ENCODE measurements around the gene CNTN5. TPM values are rescaled to one million over a fixed set of nuclear protein-coding genes. Genes with fewer than 3 reads are reported as not detected.

The CNTN5 gene
- total RNA-seq, 1 experiment from 2014 or later = not detected

- DNase-seq (ENCODE audit: low spot score) = no peak
These were observed 363.0 kb downstream of the CNTN5 start for GRCh38 chr11:99383648-99384245.

- no peak for DNase-seq (ENCODE audit: low spot score)
These were observed 370.5 kb downstream of the CNTN5 start for GRCh38 chr11:99391245-99391644.

DNA sequence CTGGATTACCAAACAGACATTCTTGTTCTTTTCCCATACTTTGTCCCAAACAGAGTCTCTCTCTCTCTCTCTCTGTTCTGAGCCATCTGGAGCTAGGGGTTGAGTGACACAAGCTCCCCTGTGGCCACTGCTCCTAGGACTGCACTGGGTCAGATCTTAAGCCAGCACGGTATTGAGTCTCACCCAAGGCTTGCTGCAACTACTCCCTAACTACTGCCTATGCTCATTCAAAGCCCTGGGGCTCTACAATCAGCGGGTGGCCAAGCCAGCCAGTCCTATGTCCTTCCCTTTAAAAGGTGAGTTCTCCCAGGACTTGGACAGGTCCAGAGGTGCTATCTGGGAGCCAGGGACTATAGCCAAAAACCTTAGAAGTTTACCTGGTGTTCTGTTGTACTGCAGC is 385.6 kb downstream of the CNTN5 start:
- no peak for DNase-seq (ENCODE audit: low spot score)

- DNase-seq (ENCODE audit: low spot score) = no peak
These were observed 389.9 kb downstream of the CNTN5 start for GRCh38 chr11:99410636-99411035.

GRCh38 chr11:99418927-99419720 is 398.4 kb downstream of the CNTN5 start:
- DNase-seq (ENCODE audit: low spot score) = no peak

DNA sequence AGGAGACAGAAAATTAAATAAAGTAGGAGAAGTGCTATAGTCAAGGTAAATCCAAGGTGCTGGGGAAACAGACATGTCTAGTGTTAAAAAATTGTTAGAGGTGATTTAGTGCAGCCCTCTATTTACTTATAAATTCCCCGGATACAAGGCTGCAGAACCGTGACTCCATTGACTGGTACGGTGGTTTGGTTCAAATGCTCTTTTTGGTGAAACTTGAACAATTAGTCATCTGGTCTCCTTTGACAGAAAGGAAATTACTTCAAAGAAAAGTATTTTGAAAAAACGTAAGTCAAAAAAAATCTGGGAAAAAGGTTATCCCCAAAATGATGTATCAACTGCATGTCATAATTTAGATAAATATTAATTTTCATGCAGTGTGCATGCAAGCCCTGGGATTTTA is 399.2 kb downstream of the CNTN5 start:
- DNase-seq (ENCODE audit: low spot score) = no peak

GRCh38 chr11:99422581-99423427 is 402.1 kb downstream of the CNTN5 start:
- no peak for DNase-seq (ENCODE audit: low spot score)

GRCh38 chr11:99423428-99423983 is 402.8 kb downstream of the CNTN5 start:
- DNase-seq (ENCODE audit: low spot score) = no peak

DNA sequence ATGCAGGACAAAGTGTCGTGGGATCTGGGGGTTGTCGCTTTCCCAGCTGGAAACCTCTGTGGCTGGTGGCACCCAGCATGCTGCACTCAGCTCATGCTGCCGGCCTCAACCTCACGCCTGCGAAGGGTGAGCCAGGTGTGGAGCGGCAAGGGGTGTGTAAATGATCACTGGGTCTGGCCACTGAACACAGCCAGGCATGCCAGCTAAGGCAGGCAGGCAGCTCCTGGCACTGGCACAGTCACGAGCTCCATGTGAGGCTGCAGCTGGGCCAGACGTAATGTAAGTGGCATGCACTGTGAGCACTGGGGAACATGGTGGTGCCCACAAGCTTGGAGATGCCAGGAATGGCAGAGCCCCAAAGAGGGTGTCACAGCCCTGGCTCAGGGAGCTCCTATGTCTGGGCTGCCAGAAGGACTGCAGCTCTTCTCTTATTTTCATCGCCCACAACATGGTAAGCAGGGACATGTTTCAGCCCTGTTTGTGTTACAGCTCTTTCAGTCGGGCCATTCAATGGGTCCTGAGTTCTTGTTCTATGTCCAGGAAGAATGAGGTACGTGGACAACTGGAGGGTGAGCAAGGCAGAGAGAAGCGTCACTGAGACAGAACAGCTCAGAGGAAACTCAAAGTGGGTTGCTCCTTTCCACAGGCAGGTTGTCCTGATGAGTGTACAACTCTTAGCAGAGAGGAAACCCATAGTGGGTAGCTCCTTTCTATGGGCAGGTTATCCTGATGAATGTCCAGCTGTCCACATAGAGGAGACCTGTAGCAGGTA is 403.8 kb downstream of the CNTN5 start:
- DNase-seq (ENCODE audit: low spot score) = no peak

DNA sequence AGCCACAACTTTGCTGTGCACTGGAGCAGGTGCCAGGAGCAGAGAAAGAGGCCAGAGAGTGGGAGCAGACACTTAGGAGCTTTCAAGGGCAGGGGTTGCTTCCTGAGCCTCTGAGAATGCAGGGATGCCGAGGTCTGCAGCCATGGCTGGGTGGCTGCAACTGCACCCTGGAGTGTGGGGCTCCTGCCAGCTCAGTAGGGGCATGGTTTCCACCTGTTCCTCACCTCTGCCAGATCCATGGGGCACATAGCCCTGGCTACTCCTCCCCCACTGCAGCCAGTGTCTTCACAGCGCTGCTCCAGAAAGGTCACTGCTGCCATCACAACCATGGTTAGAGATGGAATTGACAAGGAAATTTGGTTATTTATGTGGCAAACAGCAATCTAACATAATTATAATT is 404.8 kb downstream of the CNTN5 start:
- DNase-seq (ENCODE audit: low spot score) = no peak

DNA sequence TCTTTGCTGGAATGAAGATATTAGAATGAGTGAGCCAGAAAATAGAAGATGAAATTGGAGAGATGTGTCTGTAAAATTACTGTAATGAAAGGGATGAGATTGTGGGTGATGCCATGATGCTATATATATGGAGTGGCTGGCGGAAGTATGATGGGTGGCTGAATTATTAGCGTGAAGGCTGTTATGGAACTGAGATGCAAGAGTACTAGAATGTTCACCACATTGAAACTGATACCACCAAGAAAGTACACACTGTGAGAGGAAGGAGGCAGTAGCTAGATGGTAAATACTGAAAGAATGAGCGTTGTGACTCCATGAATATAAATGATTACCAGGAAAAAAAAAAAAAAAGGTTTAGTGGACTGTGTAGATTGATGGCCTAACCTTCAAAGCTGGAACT is 411.9 kb downstream of the CNTN5 start:
- no peak for DNase-seq (ENCODE audit: low spot score)

- no peak for DNase-seq (ENCODE audit: low spot score)
These were observed 422.5 kb downstream of the CNTN5 start for GRCh38 chr11:99443276-99443675.

- DNase-seq (ENCODE audit: low spot score) = no peak
These were observed 425.7 kb downstream of the CNTN5 start for GRCh38 chr11:99446400-99446799.

GRCh38 chr11:99449345-99449744 is 428.6 kb downstream of the CNTN5 start:
- no peak for DNase-seq (ENCODE audit: low spot score)

- DNase-seq (ENCODE audit: low spot score) = no peak
These were observed 431.3 kb downstream of the CNTN5 start for GRCh38 chr11:99452075-99452474.

- no peak for DNase-seq (ENCODE audit: low spot score)
These were observed 441.2 kb downstream of the CNTN5 start for GRCh38 chr11:99461913-99462312.

DNA sequence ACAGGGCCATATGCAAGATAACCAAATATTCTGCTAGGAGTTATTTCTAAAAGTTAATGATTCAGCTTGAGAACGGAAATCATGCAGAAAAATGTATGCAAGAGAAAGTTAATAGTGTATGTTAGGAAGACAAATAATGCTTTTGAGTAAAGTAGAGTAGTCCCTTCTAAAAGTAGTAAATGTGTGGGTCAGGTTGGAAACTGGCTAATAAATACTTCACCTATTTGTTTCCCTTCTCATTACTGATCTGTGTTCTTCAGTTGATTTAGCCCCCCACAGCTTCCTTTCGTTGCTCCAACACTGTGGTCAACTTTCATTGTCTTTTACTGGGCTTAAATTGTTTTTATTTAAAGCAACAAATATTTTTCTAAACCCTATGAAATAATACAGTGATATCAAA is 444.2 kb downstream of the CNTN5 start:
- no peak for DNase-seq (ENCODE audit: low spot score)

GRCh38 chr11:99489581-99489980 is 468.8 kb downstream of the CNTN5 start:
- DNase-seq (ENCODE audit: low spot score) = no peak

DNA sequence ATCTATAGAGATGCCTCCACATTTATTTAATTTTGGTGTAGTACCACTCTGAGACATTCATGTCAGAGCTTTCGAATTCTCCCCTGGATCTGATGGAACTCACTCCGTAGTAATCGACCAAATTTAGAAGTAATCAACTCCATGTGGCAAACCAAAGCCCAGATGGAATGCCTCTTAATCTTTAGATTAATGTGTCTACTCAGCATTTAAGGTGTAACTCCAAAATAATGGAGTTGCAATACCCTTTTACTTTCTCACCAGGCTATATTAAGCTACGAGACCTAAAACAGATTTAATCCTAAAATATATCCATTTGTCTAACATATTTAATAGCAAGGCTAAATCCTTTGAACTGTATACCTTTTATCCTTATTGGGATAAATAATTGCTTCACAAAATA is 473.3 kb downstream of the CNTN5 start:
- DNase-seq (ENCODE audit: low spot score) = no peak

- DNase-seq (ENCODE audit: low spot score) = no peak
These were observed 480.9 kb downstream of the CNTN5 start for GRCh38 chr11:99501655-99502054.

DNA sequence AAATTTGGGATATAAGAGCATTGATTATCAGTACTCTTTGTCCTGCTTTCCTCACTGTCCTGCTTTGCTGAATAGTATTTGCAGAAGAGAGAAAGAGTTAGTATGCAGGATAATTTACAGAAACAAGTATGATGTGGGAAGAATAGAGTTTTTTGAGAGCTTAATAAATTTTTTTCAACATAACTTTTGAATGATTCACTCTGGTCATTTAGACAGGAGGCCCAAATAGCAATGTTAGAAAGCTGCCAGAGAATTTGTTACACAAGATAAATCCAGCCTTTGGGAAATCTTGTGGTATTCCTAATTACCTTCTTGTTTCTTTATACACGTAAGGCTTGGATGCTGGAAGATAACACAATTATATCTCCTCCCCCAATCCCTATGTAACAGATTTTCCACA is 484.6 kb downstream of the CNTN5 start:
- DNase-seq (ENCODE audit: low spot score) = no peak
